Activated CD8-positive, alpha-beta memory T cell treated with anti-CD3 and anti-CD28 coated beads for 24 hours (primary cell): Measurements from ENCODE around the gene HSPA12B.

Source experiments
- DNase-seq: peaks from one replicate; pipeline ENCODE4 v3.0.0-alpha.2; 2020

Gene HSPA12B

DNA sequence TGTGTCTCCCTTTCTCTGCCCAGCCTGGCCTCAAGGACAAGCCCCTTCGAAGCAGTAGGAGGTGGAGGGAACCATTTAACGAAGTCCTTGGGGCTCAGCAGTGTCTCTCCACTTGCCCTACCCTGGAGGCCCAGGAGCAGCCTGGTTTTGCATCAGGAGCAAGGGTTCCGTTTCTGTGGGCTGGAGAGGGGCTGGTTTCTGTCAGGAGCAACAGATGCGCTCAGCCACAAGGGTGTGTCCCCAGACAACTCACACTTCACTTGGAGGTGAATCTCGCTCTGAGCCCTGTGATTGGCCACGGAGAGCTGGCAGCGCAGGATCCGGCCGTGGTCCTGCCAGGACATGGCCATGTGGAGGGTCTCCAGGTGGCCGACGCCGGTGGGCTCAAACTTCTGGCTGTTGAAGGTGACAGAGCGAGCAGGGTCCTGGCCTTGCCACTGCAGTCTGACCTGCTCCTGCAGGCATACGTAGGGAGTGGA lies 27.0 kb upstream of the HSPA12B start:
- DNase-seq: no peak

GRCh38 chr20:3705970-3706739 lies 26.3 kb upstream of the HSPA12B start:
- DNase-seq: no peak

DNA sequence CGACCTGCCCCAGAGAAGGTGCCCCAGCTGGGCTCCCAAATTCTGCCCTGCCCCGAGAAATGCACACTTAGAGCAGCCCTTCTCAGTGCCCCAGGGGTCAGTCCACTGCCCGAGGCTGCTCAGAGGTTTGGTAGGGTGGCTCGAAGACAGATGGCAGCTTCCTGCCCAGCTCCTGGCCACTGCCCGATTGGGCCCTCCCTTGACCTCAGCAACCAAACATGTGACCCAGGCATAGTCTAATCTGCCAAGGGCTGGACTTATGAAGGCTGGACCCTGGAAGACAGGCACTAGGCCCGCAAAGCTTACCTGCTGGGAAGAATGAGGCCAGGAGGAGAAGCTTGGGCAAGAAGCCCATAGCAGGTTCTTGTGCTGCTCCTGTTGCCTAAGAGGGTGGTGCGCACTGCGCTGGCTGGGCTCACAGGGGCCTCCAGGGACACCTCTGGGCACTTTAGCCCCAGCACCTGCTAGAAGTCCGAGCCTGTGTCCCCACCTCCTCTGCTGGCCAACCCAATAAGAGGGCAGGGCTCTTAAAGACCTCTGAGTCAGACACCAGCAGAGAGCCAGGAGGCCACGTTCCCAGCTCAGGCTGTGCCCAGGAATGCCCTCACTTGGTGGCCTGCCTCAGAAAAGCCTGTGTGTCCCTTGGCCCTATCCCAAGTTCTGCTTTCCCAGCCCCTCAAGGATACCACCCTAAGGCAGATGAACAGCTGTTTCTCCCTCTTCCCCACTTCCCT lies 25.5 kb upstream of the HSPA12B start:
- DNase-seq: no peak

GRCh38 chr20:3707508-3707899 lies 25.0 kb upstream of the HSPA12B start:
- no peak for DNase-seq

DNA sequence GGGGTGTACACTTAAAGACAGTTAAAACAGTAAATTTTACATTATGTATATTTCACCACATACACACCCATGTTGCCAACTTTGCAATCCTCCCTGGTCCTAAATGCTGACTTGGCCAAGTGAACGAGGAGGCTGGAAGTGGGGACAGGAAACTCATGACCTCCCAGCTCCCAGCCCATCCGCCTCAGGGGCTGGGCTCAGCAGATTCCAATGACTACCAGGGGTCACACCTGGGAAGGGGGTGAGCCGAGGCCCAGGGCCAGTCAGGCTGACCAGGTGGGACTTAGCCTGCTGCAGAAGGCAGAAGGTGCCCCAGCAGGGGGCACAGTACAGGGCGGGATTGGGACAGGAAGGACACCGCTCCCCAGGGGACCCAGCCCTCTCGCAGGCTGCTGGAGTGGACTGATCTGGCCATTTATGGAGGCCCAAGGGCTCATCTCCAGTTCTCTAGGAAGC lies 22.4 kb upstream of the HSPA12B start:
- DNase-seq: no peak

- peak; percentile 94 for DNase-seq
These were observed 21.6 kb upstream of the HSPA12B start for GRCh38 chr20:3710703-3711483.

DNA sequence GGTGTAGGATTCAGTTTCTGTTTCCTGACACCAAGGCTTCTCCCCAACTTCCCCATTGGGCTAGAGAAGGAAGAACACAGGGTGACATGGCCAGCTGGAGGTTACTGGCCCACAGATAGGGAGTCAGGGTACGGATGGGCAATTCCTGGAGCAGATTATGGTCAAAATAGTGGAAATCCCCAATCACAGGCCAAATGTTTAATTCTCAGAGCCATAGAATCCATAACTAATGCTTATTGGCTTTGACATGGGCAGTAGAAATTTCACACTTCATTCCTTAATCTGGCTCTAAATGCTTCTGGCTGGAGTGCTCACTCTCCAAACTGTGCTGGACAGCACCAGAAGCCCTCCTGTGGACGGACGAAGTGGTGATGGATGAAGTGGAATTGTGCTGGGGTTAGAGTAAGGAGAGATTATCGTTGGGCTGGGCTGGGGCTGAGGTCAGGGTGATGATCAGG lies 21.0 kb upstream of the HSPA12B start:
- DNase-seq: no peak

DNA sequence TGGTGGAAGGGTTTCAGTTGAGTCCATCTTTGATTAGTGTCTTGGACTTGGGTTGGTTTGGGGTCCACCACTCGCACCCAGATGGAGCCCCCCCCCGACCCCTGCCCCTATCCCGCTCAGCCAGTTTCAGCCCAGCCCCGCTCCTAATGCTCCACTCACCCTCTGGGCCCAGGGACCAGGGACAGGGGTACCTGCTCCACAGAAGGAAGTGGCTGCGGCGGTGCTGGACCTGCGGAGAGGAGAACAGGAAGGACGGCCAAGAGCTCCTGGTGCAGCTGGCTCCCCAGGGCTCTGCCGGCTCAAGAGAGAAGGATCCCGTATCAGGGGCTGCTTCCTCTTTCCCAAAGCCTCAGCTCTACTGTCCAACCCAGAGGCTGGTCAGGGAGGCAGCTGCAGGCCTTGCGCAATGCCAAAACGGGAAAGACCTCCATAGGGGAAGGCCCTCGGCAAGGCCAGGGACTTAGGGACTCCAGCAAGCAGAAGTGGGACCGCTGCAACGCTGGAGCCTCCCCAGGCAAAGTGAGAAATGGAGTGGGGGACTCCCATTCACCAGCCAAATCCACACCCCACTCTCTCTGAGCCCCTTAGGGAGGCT lies 20.1 kb upstream of the HSPA12B start, which contains the start of gene SIGLEC1:
Gene SIGLEC1, minus strand, starts transcription at position 322 of the 595 bp plus-strand sequence. CDS start 5,472 bp downstream, outside the sequence.
- no peak for DNase-seq

- DNase-seq: no peak
These were observed 18.4 kb upstream of the HSPA12B start for GRCh38 chr20:3714092-3714491.

DNA sequence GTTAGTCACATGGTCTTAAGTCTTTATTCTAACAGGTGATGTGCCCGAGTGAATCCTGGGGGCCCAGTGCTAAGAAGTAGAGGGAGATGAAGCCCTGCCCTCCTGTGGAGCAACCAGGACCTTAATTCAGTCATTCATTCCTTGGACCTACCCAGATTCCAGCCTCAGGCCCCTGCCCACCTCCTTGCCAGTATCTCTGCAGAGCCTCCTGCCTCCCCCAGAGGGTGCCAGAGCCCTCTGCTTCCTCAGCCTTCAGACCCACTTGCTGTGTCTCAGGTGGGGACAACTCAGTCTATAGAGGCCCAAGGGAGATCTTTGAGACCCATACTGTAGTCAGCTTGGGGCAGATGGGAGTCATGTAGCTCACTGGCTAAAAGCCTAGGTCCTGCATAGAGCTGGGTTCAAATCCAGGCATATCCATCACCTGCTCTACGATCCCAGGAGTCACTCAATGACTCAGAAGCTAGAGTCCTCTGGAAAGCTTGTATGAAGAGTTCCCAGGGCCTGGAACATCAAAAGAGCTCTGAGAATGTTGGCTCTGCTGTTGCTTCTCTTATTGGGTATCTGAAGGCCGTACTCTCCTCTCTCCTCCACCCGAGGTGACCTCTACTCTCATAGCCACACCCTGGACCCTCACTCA lies 16.2 kb upstream of the HSPA12B start:
- DNase-seq: no peak

DNA sequence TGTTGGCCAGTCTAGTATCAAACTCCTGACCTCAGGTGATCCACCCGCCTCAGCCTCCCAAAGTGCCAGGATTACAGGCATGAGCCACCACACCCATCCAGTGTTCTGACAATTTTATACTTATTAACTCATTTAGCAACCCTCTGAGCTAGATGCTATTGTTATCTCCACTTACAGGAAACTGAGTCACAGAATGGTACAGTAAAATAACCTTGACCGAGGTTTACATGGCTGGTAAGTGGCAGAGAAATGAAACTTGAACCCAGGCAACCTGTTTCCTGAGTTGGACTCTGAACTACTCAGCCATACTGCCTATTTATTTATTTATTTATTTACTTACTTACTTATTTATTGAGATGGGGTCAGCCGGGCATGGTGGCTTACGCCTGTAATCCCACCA lies 13.4 kb upstream of the HSPA12B start:
- no peak for DNase-seq

GRCh38 chr20:3720068-3720467 lies 12.4 kb upstream of the HSPA12B start:
- no peak for DNase-seq

GRCh38 chr20:3720626-3721025 lies 11.9 kb upstream of the HSPA12B start:
- no peak for DNase-seq

DNA sequence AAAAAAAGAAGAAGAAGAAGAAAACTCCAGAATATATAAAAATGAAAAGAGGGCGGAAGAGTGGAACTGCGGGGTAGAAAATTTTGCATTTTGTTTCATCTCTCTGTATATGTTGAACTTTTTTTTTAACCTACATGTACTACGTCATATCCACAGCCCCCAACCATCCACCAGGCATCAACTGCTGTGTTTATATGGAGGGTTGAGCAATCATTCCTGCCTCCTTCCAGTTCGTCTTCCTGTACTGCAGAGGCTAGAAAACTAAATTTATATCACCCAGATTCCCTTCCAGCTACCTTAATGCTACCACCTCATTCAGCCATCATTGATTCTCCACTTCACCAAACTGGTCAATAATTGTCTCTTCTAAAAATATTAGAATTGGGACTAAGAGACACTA lies 10.6 kb upstream of the HSPA12B start:
- no peak for DNase-seq

DNA sequence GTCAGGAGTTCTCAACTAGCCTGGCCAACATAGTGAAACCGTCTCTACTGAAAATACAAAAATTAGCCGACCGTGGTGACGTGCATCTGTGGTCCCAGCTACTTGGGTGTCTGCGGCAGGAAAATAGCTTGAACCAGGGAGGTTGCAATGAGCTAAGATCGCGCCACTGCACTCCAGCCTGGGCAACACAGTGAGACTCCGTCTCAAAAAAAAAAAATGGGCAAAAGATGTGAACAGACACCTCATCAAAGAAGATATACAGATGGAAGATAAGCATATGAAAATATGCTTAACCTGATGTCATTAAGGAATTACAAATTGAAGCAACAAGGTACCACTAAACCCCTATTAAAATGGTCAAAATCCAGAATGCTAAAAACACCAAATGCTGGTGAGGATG lies 9.2 kb upstream of the HSPA12B start:
- DNase-seq: no peak

DNA sequence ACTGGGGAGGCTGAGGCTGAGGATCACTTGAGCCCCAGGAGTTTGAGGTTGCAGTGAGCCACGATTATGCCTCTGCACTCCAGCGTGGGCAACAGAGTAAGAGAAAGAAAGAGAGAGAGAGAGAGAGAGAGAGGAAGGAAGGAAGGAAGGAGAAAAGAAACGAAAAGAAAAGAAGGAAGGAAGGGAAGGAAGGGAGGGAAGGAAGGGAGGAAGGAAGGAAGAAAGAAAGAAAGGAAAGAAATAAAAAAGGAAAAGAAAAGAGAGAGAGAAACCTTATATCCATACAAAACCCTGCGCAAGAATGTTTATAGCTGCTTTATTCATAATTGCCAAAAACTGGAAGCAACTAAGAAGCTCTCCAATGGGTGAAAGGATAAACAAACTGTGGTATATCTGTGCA lies 8.1 kb upstream of the HSPA12B start:
- DNase-seq: no peak

- no peak for DNase-seq
These were observed 5.0 kb upstream of the HSPA12B start for GRCh38 chr20:3727401-3728021.

GRCh38 chr20:3728354-3728753 lies 4.1 kb upstream of the HSPA12B start:
- no peak for DNase-seq

DNA sequence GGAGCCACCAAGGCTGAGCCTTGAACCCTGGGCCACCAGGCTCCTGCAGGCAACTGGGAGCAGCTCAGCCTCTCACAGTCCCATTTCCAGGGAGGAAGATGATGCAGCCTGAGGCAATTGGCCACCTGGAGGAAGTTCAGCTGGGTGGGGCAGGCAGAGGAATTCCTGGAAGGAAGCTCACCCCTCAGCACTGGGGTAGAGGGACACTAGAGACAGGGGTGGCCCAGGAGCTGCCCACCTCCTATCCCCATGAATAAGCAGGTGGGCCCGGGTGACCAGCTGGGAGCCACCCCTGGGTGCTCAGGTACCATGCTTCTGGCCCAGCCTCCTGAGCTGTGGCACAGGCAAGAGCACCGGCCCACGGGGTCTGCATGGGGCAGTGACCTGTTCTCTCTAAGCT lies 3.6 kb upstream of the HSPA12B start:
- no peak for DNase-seq

- DNase-seq: no peak
These were observed 3.1 kb upstream of the HSPA12B start for GRCh38 chr20:3729378-3729777.

DNA sequence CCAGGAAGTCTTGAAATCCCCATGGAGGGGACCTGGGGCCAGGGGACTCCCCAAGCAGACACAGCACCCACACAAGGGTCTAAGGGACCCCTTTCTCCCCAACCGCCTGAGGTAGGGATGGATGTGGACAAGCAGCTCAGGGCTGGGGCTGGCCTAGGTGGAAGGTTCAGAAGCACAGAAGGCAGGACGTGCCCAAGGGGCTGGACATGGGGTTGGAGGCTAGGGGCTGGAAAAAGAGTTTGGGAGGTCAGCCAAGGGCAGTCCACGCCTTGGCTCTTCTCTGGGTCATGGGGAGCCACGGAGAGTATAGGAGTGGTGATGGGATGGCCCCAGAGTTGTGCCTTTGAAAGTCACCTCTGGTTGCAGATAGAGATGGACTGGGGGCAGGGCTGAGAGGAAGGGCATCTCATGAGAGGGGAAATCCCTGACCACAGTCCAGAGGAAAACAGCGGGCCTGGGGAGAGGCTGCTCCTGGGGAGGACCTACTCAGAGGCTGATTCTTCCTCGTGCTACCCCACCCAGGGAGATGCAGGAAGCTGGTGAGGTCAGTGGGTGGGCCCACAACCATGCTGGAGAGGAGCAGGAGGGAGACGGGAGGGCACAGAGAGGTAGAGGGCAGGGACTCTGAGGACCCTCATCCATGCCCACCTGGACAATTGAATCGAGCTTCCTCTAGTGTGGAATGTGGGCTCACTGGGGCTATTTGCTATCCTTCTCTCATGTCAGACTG lies 2.5 kb upstream of the HSPA12B start:
- no peak for DNase-seq
